ENCODE measurements around the gene ARRB1. TPM values are rescaled to one million over a fixed set of nuclear protein-coding genes. Genes with fewer than 3 reads are reported as not detected.

ARRB1 gene
- total RNA-seq, 5 donors from 2014 or later (not counting 1 experiment from before 2014, with no cell fraction given): 37.2 to 57.3 (median 47.3) TPM

GRCh38 chr11:75350743-75351540 is 519 bp downstream of the ARRB1 start:
- H3K27ac Mint-ChIP-seq: peak overlapping the region; percentile 93 to 97
- no peaks in the 10 kb centered on the region for H3K9me3 ChIP-seq
- H3K36me3 Mint-ChIP-seq: no peaks in the 10 kb centered on the region
- H3K4me1 Mint-ChIP-seq: peaks cover 68 to 77% (median 73%) of the 10 kb centered on the region in 3 donors
- H3K4me3 Mint-ChIP-seq: peak overlapping the region; percentile 82 to 87 (median 84)
- POLR2A ChIA-PET: interaction anchor here in 1 of 2 donors (0.6 kb wide), 1 partner anchor 18 kb away, joined by 5 read pairs; no protein-coding TSS in a partner anchor
- no peaks in the 10 kb centered on the region for H3K27me3 ChIP-seq (replicated peaks in 1 of 2; ENCODE audit: control insufficient read depth in 2 of 2, extremely low read depth in 1 of 2, insufficient read depth in 2 of 2, low read length in 1 of 2)
- CTCF ChIA-PET: no interaction called here
- peak overlapping the region; percentile 62 to 84 for H3K4me3 ChIP-seq (ENCODE audit: control insufficient read depth in 1 of 2, extremely low read depth in 1 of 2, low read length in 1 of 2)
- no peaks in the 10 kb centered on the region for H3K36me3 ChIP-seq (ENCODE audit: control insufficient read depth in 2 of 2, extremely low read depth in 1 of 2, insufficient read depth in 1 of 2, low read length in 1 of 2)
- peak; percentile 32 to 52 (median 42) for ATAC-seq (replicated peaks in 1 of 4)
- H3K27me3 Mint-ChIP-seq: no peaks in the 10 kb centered on the region
- 16% methylated on average over 46 of the region's 47 CpGs for WGBS (ENCODE audit: insufficient coverage)
- no peaks in the 10 kb centered on the region for H3K9me3 Mint-ChIP-seq
- H3K4me1 ChIP-seq (ENCODE audit: control insufficient read depth in 1 of 2, extremely low read depth in 1 of 2, insufficient read depth in 2 of 2, low read length in 2 of 2): peaks cover 22 to 61% of the 10 kb centered on the region in 2 experiments
- H3K27ac ChIP-seq (ENCODE audit: low read length): peak overlapping the region; percentile 71
- peak in 29 of 35 experiments; percentile 16 to 64 (median 31) for DNase-seq

GRCh38 chr11:75350122-75350742 is 1.2 kb downstream of the ARRB1 start:
- Mint-ChIP-seq H3K36me3 (no peaks in the 10 kb centered on the region), H3K9me3 (no peaks in the 10 kb centered on the region), H3K27ac (peak overlapping the region; percentile 93 to 97), H3K4me1 (peaks cover 70 to 77% (median 75%) of the 10 kb centered on the region in 3 donors), H3K4me3 (peak overlapping the region; percentile 82 to 87 (median 84)), H3K27me3 (no peaks in the 10 kb centered on the region)
- WGBS (ENCODE audit: insufficient coverage): no CpG with 5 or more reads among the region's 9 CpGs
- ChIA-PET CTCF (interaction anchor here in 1 of 2 donors (1.7 kb wide), 1 partner anchor 10 kb away, joined by 3 read pairs; no protein-coding TSS in a partner anchor), POLR2A (interaction anchor here in 1 of 2 donors (0.6 kb wide), 1 partner anchor 19 kb away, joined by 5 read pairs; no protein-coding TSS in a partner anchor)
- no peak for ATAC-seq (replicated peaks in 1 of 4)
- H3K9me3 ChIP-seq: no peaks in the 10 kb centered on the region
- H3K4me1 ChIP-seq (ENCODE audit: control insufficient read depth in 1 of 2, extremely low read depth in 1 of 2, insufficient read depth in 2 of 2, low read length in 2 of 2): peaks cover 28 to 68% of the 10 kb centered on the region in 2 experiments
- no peak for DNase-seq
- peak overlapping the region; percentile 62 to 84 for H3K4me3 ChIP-seq (ENCODE audit: control insufficient read depth in 1 of 2, extremely low read depth in 1 of 2, low read length in 1 of 2)
- H3K27me3 ChIP-seq (replicated peaks in 1 of 2; ENCODE audit: control insufficient read depth in 2 of 2, extremely low read depth in 1 of 2, insufficient read depth in 2 of 2, low read length in 1 of 2): no peaks in the 10 kb centered on the region
- H3K36me3 ChIP-seq (ENCODE audit: control insufficient read depth in 2 of 2, extremely low read depth in 1 of 2, insufficient read depth in 1 of 2, low read length in 1 of 2): no peaks in the 10 kb centered on the region
- peak overlapping the region; percentile 71 for H3K27ac ChIP-seq (ENCODE audit: low read length)

- POLR2A ChIA-PET: no interaction called here
- ATAC-seq (replicated peaks in 1 of 4) (no peak), DNase-seq (no peak)
These were observed 1.8 kb downstream of the ARRB1 start for GRCh38 chr11:75349521-75350116.

GRCh38 chr11:75347781-75348566 is 3.5 kb downstream of the ARRB1 start:
- Histone ChIP-seq H3K36me3 (ENCODE audit: control insufficient read depth in 2 of 2, extremely low read depth in 1 of 2, insufficient read depth in 1 of 2, low read length in 1 of 2) (no peaks in the 10 kb centered on the region), H3K9me3 (no peaks in the 10 kb centered on the region), H3K4me3 (ENCODE audit: control insufficient read depth in 1 of 2, extremely low read depth in 1 of 2, low read length in 1 of 2) (no peak overlapping the region), H3K27me3 (replicated peaks in 1 of 2; ENCODE audit: control insufficient read depth in 2 of 2, extremely low read depth in 1 of 2, insufficient read depth in 2 of 2, low read length in 1 of 2) (no peaks in the 10 kb centered on the region), H3K4me1 (ENCODE audit: control insufficient read depth in 1 of 2, extremely low read depth in 1 of 2, insufficient read depth in 2 of 2, low read length in 2 of 2) (peaks cover 41 to 84% of the 10 kb centered on the region in 2 experiments), H3K27ac (ENCODE audit: low read length) (no peak overlapping the region)
- no peak for ATAC-seq (replicated peaks in 1 of 4)
- Mint-ChIP-seq H3K36me3 (no peaks in the 10 kb centered on the region), H3K9me3 (no peaks in the 10 kb centered on the region), H3K4me1 (peaks cover 85 to 94% (median 87%) of the 10 kb centered on the region in 3 donors), H3K4me3 (peak overlapping the region in 1 of 3 donors; percentile 34), H3K27ac (peak overlapping the region; percentile 83 to 97), H3K27me3 (no peaks in the 10 kb centered on the region)
- DNase-seq: no peak
- POLR2A ChIA-PET: no interaction called here
- WGBS (ENCODE audit: insufficient coverage): 94% methylated on average over 7 of the region's 8 CpGs
- CTCF ChIA-PET: no interaction called here

More at GRCh38 chr11:75349521-75350116, 1.8 kb downstream of the ARRB1 start:
- Histone ChIP-seq H3K9me3 (no peaks in the 10 kb centered on the region), H3K36me3 (ENCODE audit: control insufficient read depth in 2 of 2, extremely low read depth in 1 of 2, insufficient read depth in 1 of 2, low read length in 1 of 2) (no peaks in the 10 kb centered on the region), H3K4me1 (ENCODE audit: control insufficient read depth in 1 of 2, extremely low read depth in 1 of 2, insufficient read depth in 2 of 2, low read length in 2 of 2) (peaks cover 33 to 74% of the 10 kb centered on the region in 2 experiments), H3K27ac (ENCODE audit: low read length) (peak overlapping the region; percentile 71), H3K4me3 (ENCODE audit: control insufficient read depth in 1 of 2, extremely low read depth in 1 of 2, low read length in 1 of 2) (no peak overlapping the region), H3K27me3 (replicated peaks in 1 of 2; ENCODE audit: control insufficient read depth in 2 of 2, extremely low read depth in 1 of 2, insufficient read depth in 2 of 2, low read length in 1 of 2) (no peaks in the 10 kb centered on the region)
- no peaks in the 10 kb centered on the region for H3K27me3 Mint-ChIP-seq
- WGBS (ENCODE audit: insufficient coverage): 100% methylated on average over 4 of the region's 4 CpGs
- H3K4me3 Mint-ChIP-seq: peak overlapping the region; percentile 82 to 87 (median 84)
- H3K27ac Mint-ChIP-seq: peak overlapping the region; percentile 83 to 97
- H3K4me1 Mint-ChIP-seq: peaks cover 76 to 83% (median 81%) of the 10 kb centered on the region in 3 donors
- H3K36me3 Mint-ChIP-seq: no peaks in the 10 kb centered on the region
- no peaks in the 10 kb centered on the region for H3K9me3 Mint-ChIP-seq
- CTCF ChIA-PET: interaction anchor here (0.6 to 1.7 kb wide), 2 partner anchors 10 to 22 kb away, joined by 3 to 8 read pairs; no protein-coding TSS in a partner anchor

GRCh38 chr11:75346912-75347647 is 4.4 kb downstream of the ARRB1 start:
- Mint-ChIP-seq H3K27me3 (no peaks in the 10 kb centered on the region), H3K4me3 (peak overlapping the region in 1 of 3 donors; percentile 49), H3K36me3 (no peaks in the 10 kb centered on the region), H3K27ac (peak overlapping the region; percentile 83 to 97), H3K4me1 (peaks cover 85 to 94% (median 87%) of the 10 kb centered on the region in 3 donors), H3K9me3 (no peaks in the 10 kb centered on the region)
- H3K36me3 ChIP-seq (ENCODE audit: control insufficient read depth in 2 of 2, extremely low read depth in 1 of 2, insufficient read depth in 1 of 2, low read length in 1 of 2): no peaks in the 10 kb centered on the region
- no peak overlapping the region for H3K27ac ChIP-seq (ENCODE audit: low read length)
- H3K9me3 ChIP-seq: no peaks in the 10 kb centered on the region
- H3K4me3 ChIP-seq (ENCODE audit: control insufficient read depth in 1 of 2, extremely low read depth in 1 of 2, low read length in 1 of 2): no peak overlapping the region
- peaks cover 44 to 85% of the 10 kb centered on the region in 2 experiments for H3K4me1 ChIP-seq (ENCODE audit: control insufficient read depth in 1 of 2, extremely low read depth in 1 of 2, insufficient read depth in 2 of 2, low read length in 2 of 2)
- ChIA-PET POLR2A (no interaction called here), CTCF (no interaction called here)
- DNase-seq (no peak), ATAC-seq (replicated peaks in 1 of 4) (no peak)
- H3K27me3 ChIP-seq (replicated peaks in 1 of 2; ENCODE audit: control insufficient read depth in 2 of 2, extremely low read depth in 1 of 2, insufficient read depth in 2 of 2, low read length in 1 of 2): no peaks in the 10 kb centered on the region
- WGBS (ENCODE audit: insufficient coverage): 86% methylated on average over 9 of the region's 11 CpGs
